H9 (cell line): ENCODE measurements around the gene RPS17. TPM values are rescaled to one million over a fixed set of nuclear protein-coding genes. Genes with fewer than 3 reads are reported as not detected.

ENCODE experiments used
- DNase-seq: peaks from one replicate; pipeline ENCODE4 v3.0.0-alpha.2; 2017
- H2AFZ ChIP-seq: one replicate; pipeline ENCODE4 v1.6.1; 2013; ENCODE audit warnings: mild to moderate bottlenecking, low read length, control low read depth, moderate library complexity
- H2AK5ac ChIP-seq: 2 replicates; pipeline ENCODE4 v1.6.1; 2013; ENCODE audit warnings: low read length, control low read depth, mixed read lengths; ENCODE audit not compliant: insufficient read length
- H2BK120ac ChIP-seq: one replicate; pipeline ENCODE4 v1.6.1; 2013; ENCODE audit warnings: low read depth, mild to moderate bottlenecking, low read length, control low read depth, inconsistent platforms; ENCODE audit not compliant: poor library complexity, severe bottlenecking
- H2BK12ac ChIP-seq: 2 replicates; pipeline ENCODE4 v1.6.1; 2013; ENCODE audit warnings: low read length, control low read depth, mixed read lengths, low read depth; ENCODE audit not compliant: insufficient read length
- H2BK15ac ChIP-seq: 2 replicates; pipeline ENCODE4 v1.6.1; 2013; ENCODE audit warnings: low read depth, low read length, control low read depth
- H2BK20ac ChIP-seq: one replicate; pipeline ENCODE4 v1.6.1; 2013; ENCODE audit warnings: low read depth, mild to moderate bottlenecking, low read length, control low read depth, inconsistent platforms; ENCODE audit not compliant: poor library complexity, severe bottlenecking
- H2BK5ac ChIP-seq: 2 replicates; pipeline ENCODE4 v1.6.1; 2013; ENCODE audit warnings: low read length, control low read depth, mixed read lengths; ENCODE audit not compliant: insufficient read length
- H3K14ac ChIP-seq: 2 replicates; pipeline ENCODE4 v1.6.1; 2013; ENCODE audit warnings: low read length, control low read depth; ENCODE audit not compliant: insufficient read depth
- H3K18ac ChIP-seq: 2 replicates; pipeline ENCODE4 v1.6.1; 2013; ENCODE audit warnings: low read depth, mild to moderate bottlenecking, mixed read lengths, low read length, control low read depth; ENCODE audit not compliant: insufficient read length
- H3K23ac ChIP-seq: 2 replicates; pipeline ENCODE4 v1.6.1; 2013; ENCODE audit warnings: low read length, control low read depth, mixed read lengths, low read depth; ENCODE audit not compliant: insufficient read length
- H3K23me2 ChIP-seq: 2 replicates; pipeline ENCODE4 v1.6.1; 2013; ENCODE audit warnings: low read depth, mild to moderate bottlenecking, mixed read lengths, low read length, control low read depth; ENCODE audit not compliant: insufficient read length, poor library complexity, severe bottlenecking
- H3K27ac ChIP-seq: 2 replicates; pipeline ENCODE4 v1.5.1; 2013; ENCODE audit warnings: low read length, control low read depth, mixed read lengths, low read depth; ENCODE audit not compliant: insufficient read length
- H3K27me3 ChIP-seq: 2 replicates; pipeline ENCODE4 v1.6.1; 2013; ENCODE audit warnings: low read length, control low read depth, inconsistent platforms; ENCODE audit not compliant: insufficient read depth
- H3K4ac ChIP-seq: 2 replicates; pipeline ENCODE4 v1.6.1; 2013; ENCODE audit warnings: low read depth, mild to moderate bottlenecking, control low read depth, inconsistent platforms, low read length, moderate library complexity
- H3K4me1 ChIP-seq: 2 replicates; pipeline ENCODE4 v1.6.1; 2013; ENCODE audit warnings: low read length, control low read depth, inconsistent platforms; ENCODE audit not compliant: insufficient read depth
- H3K4me2 ChIP-seq: 2 replicates; pipeline ENCODE4 v1.6.1; 2013; ENCODE audit warnings: low read length, control low read depth, mixed read lengths; ENCODE audit not compliant: insufficient read length, insufficient read depth
- H3K56ac ChIP-seq: 2 replicates; pipeline ENCODE4 v1.6.1; 2013; ENCODE audit warnings: low read depth, mild to moderate bottlenecking, mixed read lengths, low read length, control low read depth; ENCODE audit not compliant: insufficient read length
- H3K79me1 ChIP-seq: 2 replicates; pipeline ENCODE4 v1.6.1; 2013; ENCODE audit warnings: low read depth, mild to moderate bottlenecking, moderate library complexity, low read length, control low read depth, inconsistent platforms; ENCODE audit not compliant: insufficient read depth, poor library complexity, severe bottlenecking
- H3K79me2 ChIP-seq: 2 replicates; pipeline ENCODE4 v1.6.1; 2013; ENCODE audit warnings: low read length, control low read depth, inconsistent platforms; ENCODE audit not compliant: insufficient read depth
- H3K9ac ChIP-seq: 2 replicates; pipeline ENCODE4 v1.6.1; 2013; ENCODE audit warnings: low read length, control low read depth, mixed read lengths; ENCODE audit not compliant: insufficient read length; ENCODE audit errors: extremely low read depth
- H3K9me3 ChIP-seq: one replicate; pipeline ENCODE4 v1.6.1; 2013; ENCODE audit warnings: low read depth, low read length, inconsistent platforms; ENCODE audit not compliant: control insufficient read depth
- H3T11ph ChIP-seq: one replicate; pipeline ENCODE4 v1.6.1; 2013; ENCODE audit warnings: mild to moderate bottlenecking, low read length, control low read depth, inconsistent platforms
- H4K20me1 ChIP-seq: one replicate; pipeline ENCODE4 v1.6.1; 2013; ENCODE audit not compliant: control insufficient read depth, insufficient read length, insufficient read depth
- H4K5ac ChIP-seq: 2 replicates; pipeline ENCODE4 v1.6.1; 2013; ENCODE audit warnings: low read depth, mild to moderate bottlenecking, mixed read lengths, low read length, control low read depth; ENCODE audit not compliant: insufficient read length
- H4K8ac ChIP-seq: replicated peaks from 2 replicates; pipeline ENCODE4 v1.6.1; 2013; ENCODE audit warnings: low read length, control low read depth, mixed read lengths, low read depth; ENCODE audit not compliant: insufficient read length
- H4K91ac ChIP-seq: 2 replicates; pipeline ENCODE4 v1.6.1; 2013; ENCODE audit warnings: low read depth, mild to moderate bottlenecking, moderate library complexity, mixed read lengths, low read length, control low read depth; ENCODE audit not compliant: insufficient read length
- H3K27ac Mint-ChIP-seq, 3 experiments: 2 replicates in 2 of 3; 3 replicates in 1 of 3; pipeline ENCODE4 v1.8.0; 2020 to 2021; ENCODE audit warnings: mixed read lengths in 3 of 3, mild to moderate bottlenecking in 1 of 3, moderate library complexity in 1 of 3
- H3K27me3 Mint-ChIP-seq: 2 replicates; pipeline ENCODE4 v1.8.0; 2021; ENCODE audit warnings: low read depth, mild to moderate bottlenecking, moderate library complexity, mixed read lengths
- H3K36me3 Mint-ChIP-seq, 3 experiments: 2 replicates in 2 of 3; 3 replicates in 1 of 3; pipeline ENCODE4 v1.8.0; 2020 to 2021; ENCODE audit warnings: low read depth in 3 of 3, mixed read lengths in 3 of 3; ENCODE audit not compliant: insufficient read depth in 1 of 3
- H3K4me1 Mint-ChIP-seq, 2 experiments: 2 replicates each; pipeline ENCODE4 v1.8.0; 2020; ENCODE audit warnings: mixed read lengths in 2 of 2
- H3K4me3 Mint-ChIP-seq, 2 experiments: 2 replicates in 1 of 2; 3 replicates in 1 of 2; pipeline ENCODE4 v1.8.0; 2020 to 2021; ENCODE audit warnings: mild to moderate bottlenecking in 2 of 2, mixed read lengths in 2 of 2, moderate library complexity in 1 of 2
- H3K9me3 Mint-ChIP-seq, 2 experiments: 2 replicates in 1 of 2; 3 replicates in 1 of 2; pipeline ENCODE4 v1.8.0; 2020; ENCODE audit warnings: mild to moderate bottlenecking in 2 of 2, mixed read lengths in 2 of 2, moderate library complexity in 1 of 2
- WGBS: extraction: QIAGEN DNeasy Blood & Tissue Kit; methylation state at CpG from one replicate; pipeline ENCODE4 v1.1.7; 2013; ENCODE audit warnings: missing lambda C conversion rate, low lambda C conversion rate, mixed read lengths; ENCODE audit not compliant: insufficient read length; ENCODE audit errors: extremely low coverage; 5-methylcytosine and 5-hydroxymethylcytosine counted together
- total RNA-seq: library from RNA; stranded (reverse); gene quantifications from 2 replicates; pipeline ENCODE4 v1.2.1, GENCODE V29; 2021
- TF ChIP-seq, protein P1 (sequence below): fragments of 200-600 bp; sonication (generic); conservative IDR thresholded peaks from 3 replicates; pipeline ENCODE4 v1.8.0; 2021; ENCODE audit warnings: antibody characterized with exemption, mild to moderate bottlenecking

The RPS17 gene
- total RNA-seq, 1 experiment from 2014 or later: 2,597 TPM

DNA sequence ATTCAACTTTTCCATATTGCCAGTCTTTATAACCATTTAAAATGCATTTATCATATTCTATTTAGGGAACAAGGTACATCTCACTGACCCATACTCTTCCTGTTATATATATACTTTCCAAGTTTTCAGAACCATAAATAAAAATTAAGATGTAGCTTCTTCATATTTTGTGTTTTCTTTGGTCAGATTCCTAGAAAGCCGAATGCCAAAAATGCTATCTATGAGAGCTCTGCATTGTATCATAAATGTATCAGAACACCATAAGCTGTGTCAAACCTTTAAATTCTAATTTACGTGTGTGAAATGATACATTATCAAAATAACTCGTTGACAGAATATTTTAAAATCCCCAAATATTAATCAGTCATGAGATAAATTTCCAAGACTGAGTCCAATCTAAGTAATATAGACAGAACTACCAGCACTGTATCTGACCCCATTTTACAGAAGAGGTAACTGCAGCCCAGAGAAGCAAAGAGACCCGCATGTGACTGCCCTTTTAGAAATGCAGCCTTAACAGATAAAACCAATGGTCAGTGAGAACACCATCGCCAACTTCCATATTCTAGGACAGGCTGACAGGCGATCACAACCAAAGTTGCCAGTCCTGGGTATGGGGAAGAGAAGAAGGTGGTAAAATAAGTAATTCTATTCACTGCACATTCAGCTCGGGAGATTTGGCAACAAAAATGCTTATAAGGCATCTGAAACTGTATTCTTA is 16.2 kb upstream of the RPS17 start:
- no peaks in the 10 kb centered on the region for H3K79me2 ChIP-seq
- H3K27me3 ChIP-seq: no peaks in the 10 kb centered on the region
- no peak overlapping the region for H3K14ac ChIP-seq
- DNase-seq: no peak
- H2AK5ac ChIP-seq: no peak overlapping the region
- no peaks in the 10 kb centered on the region for H3K9me3 ChIP-seq
- no peak overlapping the region for H2BK20ac ChIP-seq
- no peak overlapping the region for H3K23ac ChIP-seq
- peaks cover 26% of the 10 kb centered on the region for H3K27me3 Mint-ChIP-seq
- no peak overlapping the region for H3K27ac ChIP-seq
- no CpG with 5 or more reads among the region's 7 CpGs for WGBS
- H3K56ac ChIP-seq: no peak overlapping the region
- no peaks in the 10 kb centered on the region for H3K9me3 Mint-ChIP-seq
- no peak overlapping the region for H4K8ac ChIP-seq
- H3K18ac ChIP-seq: no peak overlapping the region
- no peak overlapping the region for H2BK15ac ChIP-seq
- no peak overlapping the region for H3K4me2 ChIP-seq
- H2BK120ac ChIP-seq: no peak overlapping the region
- H3K23me2 ChIP-seq: no peaks in the 10 kb centered on the region
- H4K5ac ChIP-seq: no peak overlapping the region
- H3K4me1 ChIP-seq: 0 out of 2 replicates have a peak, but pooled peaks cover 4% of the 10 kb centered on the region
- H3K4ac ChIP-seq: no peak overlapping the region
- no peak overlapping the region for H4K91ac ChIP-seq
- no peak overlapping the region for H2BK12ac ChIP-seq
- H2AFZ ChIP-seq: no peak overlapping the region
- H3K9ac ChIP-seq: no peak overlapping the region
- H3K4me1 Mint-ChIP-seq: peaks cover 7 to 9% of the 10 kb centered on the region in 2 experiments
- no peaks in the 10 kb centered on the region for H4K20me1 ChIP-seq
- no peak overlapping the region for H3T11ph ChIP-seq
- no peaks in the 10 kb centered on the region for H3K79me1 ChIP-seq
- no peak overlapping the region for H3K4me3 Mint-ChIP-seq
- H2BK5ac ChIP-seq: no peak overlapping the region
- no peak overlapping the region; a peak in 1 of 7 replicates for H3K27ac Mint-ChIP-seq
- no peaks in the 10 kb centered on the region for H3K36me3 Mint-ChIP-seq
- TF ChIP-seq, protein P1, sequence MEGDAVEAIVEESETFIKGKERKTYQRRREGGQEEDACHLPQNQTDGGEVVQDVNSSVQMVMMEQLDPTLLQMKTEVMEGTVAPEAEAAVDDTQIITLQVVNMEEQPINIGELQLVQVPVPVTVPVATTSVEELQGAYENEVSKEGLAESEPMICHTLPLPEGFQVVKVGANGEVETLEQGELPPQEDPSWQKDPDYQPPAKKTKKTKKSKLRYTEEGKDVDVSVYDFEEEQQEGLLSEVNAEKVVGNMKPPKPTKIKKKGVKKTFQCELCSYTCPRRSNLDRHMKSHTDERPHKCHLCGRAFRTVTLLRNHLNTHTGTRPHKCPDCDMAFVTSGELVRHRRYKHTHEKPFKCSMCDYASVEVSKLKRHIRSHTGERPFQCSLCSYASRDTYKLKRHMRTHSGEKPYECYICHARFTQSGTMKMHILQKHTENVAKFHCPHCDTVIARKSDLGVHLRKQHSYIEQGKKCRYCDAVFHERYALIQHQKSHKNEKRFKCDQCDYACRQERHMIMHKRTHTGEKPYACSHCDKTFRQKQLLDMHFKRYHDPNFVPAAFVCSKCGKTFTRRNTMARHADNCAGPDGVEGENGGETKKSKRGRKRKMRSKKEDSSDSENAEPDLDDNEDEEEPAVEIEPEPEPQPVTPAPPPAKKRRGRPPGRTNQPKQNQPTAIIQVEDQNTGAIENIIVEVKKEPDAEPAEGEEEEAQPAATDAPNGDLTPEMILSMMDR: no peak
